ENCODE results near the gene TAF9.

- TF ChIP-seq CTCF (IDR thresholded peaks at IDR 0.05) (no peak), POLR2A (IDR thresholded peaks at IDR 0.05) (no peak)
These were observed 9.1 kb upstream of the TAF9 start for GRCh38 chr5:69378376-69378775.

Data from right lobe of liver (tissue), 4 donors.